D721Med (cell line): Measurements from ENCODE around the gene TEX19.
"Not testable (repeated sequence)": the region's sequence is repeated elsewhere in the genome, so short reads cannot be mapped to it uniquely, and the experiment has no call there.

Source experiments
- DNase-seq: peaks from one replicate; pipeline ENCODE4 v3.0.0; 2011; ENCODE audit warnings: low spot score; ENCODE audit not compliant: insufficient read length
- FAIRE-seq: peaks from 2 replicates; lab custom pipeline; 2011; peaks lifted over from hg19 to GRCh38; lab: Jason Lieb, UNC
- CTCF ChIP-seq: IDR thresholded peaks from 2 replicates; pipeline ENCODE4 v1.5.1; 2012; ENCODE audit warnings: mild to moderate bottlenecking, control low read depth; ENCODE audit not compliant: insufficient read depth; ENCODE audit errors: missing control alignments

TEX19 gene

GRCh38 chr17:82371333-82372248 is 12.5 kb downstream of the TEX19 start, which contains the start of gene UTS2R:
TSS of gene UTS2R (plus strand) at chr17:82371765. CDS start at chr17:82374325, 2,560 bp downstream.
- no peak for DNase-seq
- no peak for FAIRE-seq
- TF ChIP-seq CTCF, result no peak

- no peak for TF ChIP-seq CTCF
- DNase-seq (no peak), FAIRE-seq (no peak)
Observed at GRCh38 chr17:82372249-82373071, 13.4 kb downstream of the TEX19 start.

GRCh38 chr17:82373072-82373452 is 14.0 kb downstream of the TEX19 start:
- DNase-seq, FAIRE-seq: not testable (repeated sequence)

- DNase-seq, result no peak
- TF ChIP-seq CTCF, result no peak
- FAIRE-seq, result no peak
Observed at GRCh38 chr17:82373731-82374625, 14.9 kb downstream of the TEX19 start.

GRCh38 chr17:82374626-82375331 is 15.7 kb downstream of the TEX19 start:
- DNase-seq, result no peak
- no peak for FAIRE-seq
- no peak for TF ChIP-seq CTCF

GRCh38 chr17:82375359-82376041 is 16.5 kb downstream of the TEX19 start:
- DNase-seq (no peak), FAIRE-seq (no peak)
- TF ChIP-seq CTCF, result no peak
